22Rv1 (cell line): Measurements from ENCODE around the gene CCDC188.

ENCODE experiments used
- CTCF ChIP-seq: fragments of 450-650 bp; IDR thresholded peaks from 2 replicates; pipeline ENCODE4 v1.5.1; 2017; ENCODE audit warnings: mild to moderate bottlenecking
- ZFX ChIP-seq: fragments of 450-650 bp; IDR thresholded peaks from 2 replicates; pipeline ENCODE4 v1.6.1; 2017; ENCODE audit warnings: antibody characterized with exemption, borderline replicate concordance

GRCh38 chr22:20149257-20150250 is 1.3 kb downstream of the CCDC188 start:
- no peak for TF ChIP-seq CTCF
- TF ChIP-seq ZFX, result no peak
